ENCODE data around the gene TPGS2. TPM values are rescaled to one million over a fixed set of nuclear protein-coding genes. Genes with fewer than 3 reads are reported as not detected.
A peak's percentile ranks its signal among the peaks of the same experiment; 100 is the strongest.

TPGS2 gene
- total and polyA plus RNA-seq, 5 donors from 2014 or later, result 45.6 to 107 (median 72.4) TPM

- H3K9me3 Mint-ChIP-seq, result no peaks in the 10 kb centered on the region
- H3K4me1 ChIP-seq (ENCODE audit: control insufficient read depth, insufficient read depth, low read length, poor library complexity, severe bottlenecking), result no peaks in the 10 kb centered on the region
- no peaks in the 10 kb centered on the region for H3K4me1 Mint-ChIP-seq
- no peak overlapping the region for H3K4me3 ChIP-seq (ENCODE audit: low read depth, low read length)
- no peak for DNase-seq
- H3K9me3 ChIP-seq (ENCODE audit: control insufficient read depth in 2 of 2, low read length in 2 of 2), result no peaks in the 10 kb centered on the region
- peaks cover 89% of the 10 kb centered on the region for H3K36me3 ChIP-seq (ENCODE audit: control insufficient read depth, insufficient read depth, low read length)
- no peaks in the 10 kb centered on the region for H3K27me3 ChIP-seq (ENCODE audit: control insufficient read depth, insufficient read depth, low read length)
- H3K4me3 Mint-ChIP-seq, result no peak overlapping the region
- ATAC-seq (ENCODE audit: low read depth in 2 of 2), result no peak
- H3K27ac ChIP-seq (ENCODE audit: insufficient read depth, low read length, poor library complexity, severe bottlenecking), result no peak overlapping the region
- H3K36me3 Mint-ChIP-seq, result peaks cover 80% of the 10 kb centered on the region
- peak overlapping the region in 2 of 3 donors; percentile 24 to 26 for H3K27ac Mint-ChIP-seq
- H3K27me3 Mint-ChIP-seq, result no peaks in the 10 kb centered on the region
These were observed 29.9 kb downstream of the TPGS2 start for GRCh38 chr18:36798738-36799473.

DNA sequence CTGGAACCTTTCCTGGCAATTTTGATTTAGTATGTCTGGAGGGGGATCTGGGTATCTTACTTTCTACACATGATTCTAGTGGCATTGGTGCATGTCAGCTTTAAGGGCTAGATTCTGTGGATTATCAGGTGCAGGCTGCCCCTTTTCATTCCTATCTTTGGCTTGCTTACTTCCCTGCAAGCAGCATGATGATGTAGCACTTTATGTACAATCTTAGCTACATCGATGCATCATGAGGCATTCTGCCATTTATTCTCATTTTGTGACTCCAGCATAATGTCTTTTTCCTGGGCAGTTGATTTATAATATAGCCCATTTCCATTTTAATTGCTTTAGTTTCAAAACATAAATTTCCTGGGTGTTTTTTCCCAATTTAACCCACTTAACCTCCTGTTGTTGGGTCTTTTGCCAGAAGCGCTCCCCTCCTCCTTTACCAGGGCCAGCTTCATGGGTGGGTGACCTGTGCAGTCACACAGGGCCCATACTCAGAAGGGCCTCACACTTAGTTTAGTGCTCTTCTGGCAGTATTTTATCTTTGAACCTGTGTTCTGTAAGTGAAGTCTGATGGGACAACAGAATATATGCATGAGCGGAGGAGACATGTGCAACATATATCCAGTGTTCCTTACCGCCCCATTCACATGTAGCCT lies 36.0 kb downstream of the TPGS2 start:
- no peak for DNase-seq
- Mint-ChIP-seq H3K27me3 (no peaks in the 10 kb centered on the region), H3K27ac (no peak overlapping the region), H3K4me1 (peaks cover 0 to 4% (median 0%) of the 10 kb centered on the region in 4 donors), H3K4me3 (no peak overlapping the region), H3K36me3 (peaks cover 76% of the 10 kb centered on the region), H3K9me3 (peaks cover 0 to 6% (median 0%) of the 10 kb centered on the region in 7 donors)
- ATAC-seq (ENCODE audit: low read depth in 2 of 2), result no peak
- no peaks in the 10 kb centered on the region for H3K4me1 ChIP-seq (ENCODE audit: control insufficient read depth, insufficient read depth, low read length, poor library complexity, severe bottlenecking)
- H3K4me3 ChIP-seq (ENCODE audit: low read depth, low read length), result no peak overlapping the region
- H3K36me3 ChIP-seq (ENCODE audit: control insufficient read depth, insufficient read depth, low read length), result peaks cover 73% of the 10 kb centered on the region
- H3K9me3 ChIP-seq (ENCODE audit: control insufficient read depth in 2 of 2, low read length in 2 of 2), result no peaks in the 10 kb centered on the region
- H3K27me3 ChIP-seq (ENCODE audit: control insufficient read depth, insufficient read depth, low read length), result no peaks in the 10 kb centered on the region
- no peak overlapping the region for H3K27ac ChIP-seq (ENCODE audit: insufficient read depth, low read length, poor library complexity, severe bottlenecking)

DNA sequence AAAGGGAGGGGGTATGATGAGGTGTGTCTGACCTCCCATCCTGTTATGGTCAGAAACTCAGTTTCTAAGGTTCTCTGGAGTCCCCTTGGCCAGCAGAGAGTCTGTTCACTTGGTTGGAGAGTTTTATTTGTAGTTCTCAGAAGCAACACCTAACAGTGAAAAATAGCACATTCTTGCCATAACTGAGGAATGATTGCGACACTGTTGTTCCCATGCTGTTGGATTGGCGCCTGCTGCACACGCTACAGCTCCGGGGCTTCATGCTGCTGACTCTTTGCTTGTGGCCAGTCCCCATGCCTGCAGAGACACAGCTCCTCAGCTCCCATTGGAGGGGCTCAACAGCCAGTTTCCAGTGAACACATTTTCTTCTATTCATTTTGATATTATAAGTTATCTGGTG lies 42.1 kb downstream of the TPGS2 start:
- H3K36me3 ChIP-seq (ENCODE audit: control insufficient read depth, insufficient read depth, low read length), result peaks cover 33% of the 10 kb centered on the region
- H3K27ac ChIP-seq (ENCODE audit: insufficient read depth, low read length, poor library complexity, severe bottlenecking), result no peak overlapping the region
- ATAC-seq (ENCODE audit: low read depth in 2 of 2) (no peak), DNase-seq (peak in 1 of 3 donors; percentile 5)
- Mint-ChIP-seq H3K9me3 (peaks cover 0 to 6% (median 0%) of the 10 kb centered on the region in 7 donors), H3K36me3 (peaks cover 52% of the 10 kb centered on the region), H3K27me3 (no peaks in the 10 kb centered on the region), H3K27ac (peak overlapping the region in 2 of 3 donors; percentile 5 to 15), H3K4me3 (no peak overlapping the region), H3K4me1 (peaks cover 4 to 16% (median 8%) of the 10 kb centered on the region in 4 donors)
- H3K4me1 ChIP-seq (ENCODE audit: control insufficient read depth, insufficient read depth, low read length, poor library complexity, severe bottlenecking), result no peaks in the 10 kb centered on the region
- H3K4me3 ChIP-seq (ENCODE audit: low read depth, low read length), result no peak overlapping the region
- H3K27me3 ChIP-seq (ENCODE audit: control insufficient read depth, insufficient read depth, low read length), result no peaks in the 10 kb centered on the region
- no peaks in the 10 kb centered on the region for H3K9me3 ChIP-seq (ENCODE audit: control insufficient read depth in 2 of 2, low read length in 2 of 2)

- Histone ChIP-seq H3K4me1 (ENCODE audit: control insufficient read depth, insufficient read depth, low read length, poor library complexity, severe bottlenecking) (no peaks in the 10 kb centered on the region), H3K4me3 (ENCODE audit: low read depth, low read length) (no peak overlapping the region), H3K9me3 (ENCODE audit: control insufficient read depth in 2 of 2, low read length in 2 of 2) (no peaks in the 10 kb centered on the region), H3K36me3 (ENCODE audit: control insufficient read depth, insufficient read depth, low read length) (peaks cover 21% of the 10 kb centered on the region), H3K27ac (ENCODE audit: insufficient read depth, low read length, poor library complexity, severe bottlenecking) (no peak overlapping the region), H3K27me3 (ENCODE audit: control insufficient read depth, insufficient read depth, low read length) (no peaks in the 10 kb centered on the region)
- no peak overlapping the region for H3K4me3 Mint-ChIP-seq
- H3K4me1 Mint-ChIP-seq, result peaks cover 4 to 12% (median 8%) of the 10 kb centered on the region in 4 donors
- no peaks in the 10 kb centered on the region for H3K9me3 Mint-ChIP-seq
- no peaks in the 10 kb centered on the region for H3K27me3 Mint-ChIP-seq
- peaks cover 34% of the 10 kb centered on the region for H3K36me3 Mint-ChIP-seq
- no peak for DNase-seq
- no peak for ATAC-seq (ENCODE audit: low read depth in 2 of 2)
- no peak overlapping the region for H3K27ac Mint-ChIP-seq
These were observed 45.0 kb downstream of the TPGS2 start for GRCh38 chr18:36783792-36784191.

DNA sequence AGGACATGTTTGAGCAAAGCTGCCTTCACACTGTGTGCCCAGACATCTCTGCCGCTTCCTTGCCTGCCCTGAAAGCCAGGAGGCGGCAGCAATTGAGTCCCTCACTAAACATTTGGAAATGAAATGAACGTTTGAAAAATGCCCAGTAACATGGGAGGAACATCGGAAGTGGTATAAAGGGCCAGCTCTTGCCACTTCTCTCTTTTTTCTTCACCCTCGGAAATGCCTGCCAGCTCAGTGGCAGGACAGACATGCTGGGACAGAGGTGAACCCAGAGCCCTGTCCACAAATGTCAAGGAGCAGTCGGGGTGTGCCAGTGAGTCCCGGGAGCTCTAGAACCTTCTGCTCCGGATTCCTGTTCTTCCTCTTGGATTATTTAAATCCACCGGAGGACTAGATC lies 46.1 kb downstream of the TPGS2 start:
- DNase-seq (no peak), ATAC-seq (ENCODE audit: low read depth in 2 of 2) (no peak)
- Mint-ChIP-seq H3K27me3 (no peaks in the 10 kb centered on the region), H3K36me3 (peaks cover 36% of the 10 kb centered on the region), H3K9me3 (no peaks in the 10 kb centered on the region), H3K4me3 (no peak overlapping the region), H3K27ac (peak overlapping the region in 1 of 3 donors; percentile 48), H3K4me1 (peaks cover 4 to 12% (median 8%) of the 10 kb centered on the region in 4 donors)
- H3K4me1 ChIP-seq (ENCODE audit: control insufficient read depth, insufficient read depth, low read length, poor library complexity, severe bottlenecking), result no peaks in the 10 kb centered on the region
- no peak overlapping the region for H3K4me3 ChIP-seq (ENCODE audit: low read depth, low read length)
- no peaks in the 10 kb centered on the region for H3K27me3 ChIP-seq (ENCODE audit: control insufficient read depth, insufficient read depth, low read length)
- peaks cover 13% of the 10 kb centered on the region for H3K36me3 ChIP-seq (ENCODE audit: control insufficient read depth, insufficient read depth, low read length)
- no peak overlapping the region for H3K27ac ChIP-seq (ENCODE audit: insufficient read depth, low read length, poor library complexity, severe bottlenecking)
- no peaks in the 10 kb centered on the region for H3K9me3 ChIP-seq (ENCODE audit: control insufficient read depth in 2 of 2, low read length in 2 of 2)

GRCh38 chr18:36780748-36781147 lies 48.1 kb downstream of the TPGS2 start:
- Histone ChIP-seq H3K9me3 (ENCODE audit: control insufficient read depth in 2 of 2, low read length in 2 of 2) (no peaks in the 10 kb centered on the region), H3K27me3 (ENCODE audit: control insufficient read depth, insufficient read depth, low read length) (no peaks in the 10 kb centered on the region), H3K4me1 (ENCODE audit: control insufficient read depth, insufficient read depth, low read length, poor library complexity, severe bottlenecking) (no peaks in the 10 kb centered on the region), H3K4me3 (ENCODE audit: low read depth, low read length) (no peak overlapping the region), H3K36me3 (ENCODE audit: control insufficient read depth, insufficient read depth, low read length) (peaks cover 13% of the 10 kb centered on the region), H3K27ac (ENCODE audit: insufficient read depth, low read length, poor library complexity, severe bottlenecking) (no peak overlapping the region)
- Mint-ChIP-seq H3K36me3 (peaks cover 28% of the 10 kb centered on the region), H3K27ac (no peak overlapping the region), H3K4me1 (peaks cover 0 to 4% (median 0%) of the 10 kb centered on the region in 4 donors), H3K9me3 (peaks cover 0 to under 1% (median 0%) of the 10 kb centered on the region in 7 donors), H3K4me3 (no peak overlapping the region), H3K27me3 (no peaks in the 10 kb centered on the region)
- no peak for DNase-seq
- no peak for ATAC-seq (ENCODE audit: low read depth in 2 of 2)

GRCh38 chr18:36777566-36777965 lies 51.2 kb downstream of the TPGS2 start:
- no peak overlapping the region for H3K4me3 ChIP-seq (ENCODE audit: low read depth, low read length)
- Mint-ChIP-seq H3K9me3 (peaks cover 0 to 2% (median 0%) of the 10 kb centered on the region in 7 donors), H3K4me3 (no peak overlapping the region), H3K4me1 (no peaks in the 10 kb centered on the region), H3K27ac (no peak overlapping the region), H3K27me3 (no peaks in the 10 kb centered on the region), H3K36me3 (peaks cover 20% of the 10 kb centered on the region)
- no peaks in the 10 kb centered on the region for H3K27me3 ChIP-seq (ENCODE audit: control insufficient read depth, insufficient read depth, low read length)
- DNase-seq, result no peak
- H3K36me3 ChIP-seq (ENCODE audit: control insufficient read depth, insufficient read depth, low read length), result peaks cover 11% of the 10 kb centered on the region
- ATAC-seq (ENCODE audit: low read depth in 2 of 2), result no peak
- no peak overlapping the region for H3K27ac ChIP-seq (ENCODE audit: insufficient read depth, low read length, poor library complexity, severe bottlenecking)
- H3K9me3 ChIP-seq (ENCODE audit: control insufficient read depth in 2 of 2, low read length in 2 of 2), result no peaks in the 10 kb centered on the region
- H3K4me1 ChIP-seq (ENCODE audit: control insufficient read depth, insufficient read depth, low read length, poor library complexity, severe bottlenecking), result no peaks in the 10 kb centered on the region
